ENCODE measurements around the gene KDM2B. TPM values are rescaled to one million over a fixed set of nuclear protein-coding genes. Genes with fewer than 3 reads are reported as not detected.

The KDM2B gene
- total RNA-seq, 1 donor from 2014 or later = 23.8 TPM

DNA sequence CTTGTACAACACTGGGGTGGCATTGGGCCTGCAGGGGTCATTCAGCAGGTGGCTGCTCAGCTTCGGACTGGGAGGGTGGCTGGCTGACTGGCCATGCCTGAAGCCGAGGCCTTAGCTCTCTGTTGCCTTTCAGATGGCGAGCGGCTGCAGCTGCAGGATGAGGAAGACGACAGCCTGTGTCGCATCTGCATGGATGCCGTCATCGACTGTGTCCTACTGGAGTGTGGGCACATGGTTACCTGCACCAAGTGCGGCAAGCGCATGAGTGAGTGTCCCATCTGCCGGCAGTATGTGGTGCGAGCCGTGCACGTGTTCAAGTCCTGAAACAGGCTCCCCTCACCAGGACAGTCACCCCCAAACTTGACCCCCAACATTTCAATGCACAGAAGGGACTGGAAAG, 157.6 kb downstream of the KDM2B start:
- no peak overlapping the region for H3K4me3 ChIP-seq (ENCODE audit: low read depth, low read length)
- TF ChIP-seq CTCF (conservative IDR thresholded peaks at IDR 0.05; ENCODE audit: low read depth, low read length) = no peak
- DNase-seq (ENCODE audit: low read depth) = no peak

- H3K4me3 ChIP-seq (ENCODE audit: low read depth, low read length) = no peak overlapping the region
- no peak for DNase-seq (ENCODE audit: low read depth)
- no peak for TF ChIP-seq CTCF (conservative IDR thresholded peaks at IDR 0.05; ENCODE audit: low read depth, low read length)
These were observed 160.7 kb downstream of the KDM2B start for GRCh38 chr12:121420109-121420508.

DNA sequence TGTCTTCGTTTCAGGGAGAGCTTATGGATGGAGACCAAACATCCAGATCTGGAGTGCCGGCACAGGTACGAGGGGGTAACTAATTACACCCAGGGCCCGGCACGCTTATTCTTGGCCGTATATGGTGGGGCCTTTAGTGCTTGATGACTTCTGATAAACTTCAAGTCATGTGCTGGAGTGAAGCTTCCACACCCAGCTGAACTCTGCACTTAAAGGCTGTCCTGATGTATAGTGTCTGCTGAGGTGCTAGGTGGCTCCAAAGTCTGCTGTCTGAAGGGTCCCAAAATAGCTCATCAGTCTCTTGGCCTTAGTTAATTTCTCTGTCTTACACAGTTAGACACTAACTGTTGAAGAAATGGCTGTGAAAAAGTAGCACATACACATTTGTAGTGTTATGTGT, 163.0 kb downstream of the KDM2B start:
- no peak overlapping the region for H3K4me3 ChIP-seq (ENCODE audit: low read depth, low read length)
- no peak for TF ChIP-seq CTCF (conservative IDR thresholded peaks at IDR 0.05; ENCODE audit: low read depth, low read length)
- DNase-seq (ENCODE audit: low read depth) = no peak

GRCh38 chr12:121413917-121414316, 166.9 kb downstream of the KDM2B start:
- no peak for TF ChIP-seq CTCF (conservative IDR thresholded peaks at IDR 0.05; ENCODE audit: low read depth, low read length)
- DNase-seq (ENCODE audit: low read depth) = no peak

GRCh38 chr12:121405211-121405610, 175.6 kb downstream of the KDM2B start:
- TF ChIP-seq CTCF (conservative IDR thresholded peaks at IDR 0.05; ENCODE audit: low read depth, low read length) = no peak
- no peak overlapping the region for H3K4me3 ChIP-seq (ENCODE audit: low read depth, low read length)
- DNase-seq (ENCODE audit: low read depth) = no peak

More at GRCh38 chr12:121413917-121414316, 166.9 kb downstream of the KDM2B start:
- no peak overlapping the region for H3K4me3 ChIP-seq (ENCODE audit: low read depth, low read length)

DNA sequence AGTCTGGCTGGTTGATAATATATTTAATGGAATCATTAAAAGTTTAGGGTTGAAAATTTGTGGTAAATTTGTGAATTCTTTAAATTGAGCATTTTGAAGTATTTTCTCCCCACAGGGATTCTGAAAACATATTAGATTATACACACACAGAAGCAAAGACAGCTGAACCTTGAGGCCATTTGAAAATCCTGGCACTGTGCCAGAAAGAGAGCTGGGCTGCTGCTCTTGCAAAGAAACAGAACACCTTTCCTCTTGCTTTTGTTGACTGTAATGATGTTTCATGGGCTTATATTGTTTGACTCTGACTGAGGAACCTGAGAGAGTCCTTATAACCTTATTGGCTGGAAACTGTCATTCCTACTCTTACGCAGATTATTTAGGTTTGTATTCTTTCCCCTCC, 176.1 kb downstream of the KDM2B start:
- DNase-seq (ENCODE audit: low read depth) = no peak
- TF ChIP-seq CTCF (conservative IDR thresholded peaks at IDR 0.05; ENCODE audit: low read depth, low read length) = no peak
- H3K4me3 ChIP-seq (ENCODE audit: low read depth, low read length) = no peak overlapping the region

- no peak for TF ChIP-seq CTCF (conservative IDR thresholded peaks at IDR 0.05; ENCODE audit: low read depth, low read length)
- DNase-seq (ENCODE audit: low read depth) = no peak
- no peak overlapping the region for H3K4me3 ChIP-seq (ENCODE audit: low read depth, low read length)
These were observed 177.1 kb downstream of the KDM2B start for GRCh38 chr12:121403721-121404120.
